Choroid plexus epithelial cell (primary cell): ENCODE results near the gene GLIPR1L2.
"Not testable (repeated sequence)": the region's sequence is repeated elsewhere in the genome, so short reads cannot be mapped to it uniquely, and the experiment has no call there.

Source experiments
- DNase-seq: peaks from one replicate; pipeline ENCODE4 v3.0.0-alpha.2; 2010; ENCODE audit warnings: low read depth
- H3K4me3 ChIP-seq: 2 replicates; pipeline ENCODE4 v1.5.1; 2011; ENCODE audit warnings: low read depth, mild to moderate bottlenecking, control low read depth, low read length, moderate library complexity
- CTCF ChIP-seq: conservative IDR thresholded peaks from 2 replicates; pipeline ENCODE4 v1.5.1; 2011; ENCODE audit warnings: low read depth, mild to moderate bottlenecking, control low read depth, inconsistent platforms, low read length, moderate library complexity

Gene GLIPR1L2

GRCh38 chr12:75427491-75427890 lies 36.6 kb downstream of the GLIPR1L2 start:
- no peak overlapping the region for H3K4me3 ChIP-seq
- no peak for TF ChIP-seq CTCF
- no peak for DNase-seq

- H3K4me3 ChIP-seq, result no peak overlapping the region
- no peak for DNase-seq
- TF ChIP-seq CTCF, result no peak
Observed at GRCh38 chr12:75428767-75429166, 37.9 kb downstream of the GLIPR1L2 start.

GRCh38 chr12:75432924-75433323 lies 42.0 kb downstream of the GLIPR1L2 start:
- H3K4me3 ChIP-seq, result no peak overlapping the region
- TF ChIP-seq CTCF, result no peak
- no peak for DNase-seq

GRCh38 chr12:75437564-75437963 lies 46.7 kb downstream of the GLIPR1L2 start:
- peak; percentile 81 for DNase-seq
- TF ChIP-seq CTCF, result peak; percentile 72
- no peak overlapping the region for H3K4me3 ChIP-seq

- no peak for TF ChIP-seq CTCF
- H3K4me3 ChIP-seq, result no peak overlapping the region
- peak; percentile 42 for DNase-seq
Observed at GRCh38 chr12:75438059-75438754, 47.3 kb downstream of the GLIPR1L2 start.

GRCh38 chr12:75439048-75439447 lies 48.2 kb downstream of the GLIPR1L2 start:
- DNase-seq, result no peak
- H3K4me3 ChIP-seq, result no peak overlapping the region
- no peak for TF ChIP-seq CTCF

GRCh38 chr12:75439930-75440329 lies 49.0 kb downstream of the GLIPR1L2 start:
- TF ChIP-seq CTCF, result no peak
- no peak overlapping the region for H3K4me3 ChIP-seq

GRCh38 chr12:75441687-75442449 lies 51.0 kb downstream of the GLIPR1L2 start:
- H3K4me3 ChIP-seq, DNase-seq: not testable (repeated sequence)

More at GRCh38 chr12:75439930-75440329, 49.0 kb downstream of the GLIPR1L2 start:
- no peak for DNase-seq

GRCh38 chr12:75442454-75442853 lies 51.6 kb downstream of the GLIPR1L2 start:
- not testable (repeated sequence) for H3K4me3 ChIP-seq, DNase-seq
